HCT116 (cell line): ENCODE measurements around the gene MAP9. TPM values are rescaled to one million over a fixed set of nuclear protein-coding genes. Genes with fewer than 3 reads are reported as not detected.

Experiments used
- ATAC-seq: fragments of 200-7000 bp; cut with Tn5 transposase; 2 replicates; pipeline ENCODE4 v1.9.1; 2020; ENCODE audit warnings: mild to moderate bottlenecking, moderate library complexity
- BruUV-seq: library from RNA; stranded (reverse); fragments of 400-500 nt; replicated peaks from 2 replicates; lab custom pipeline; 2021; lab: Mats Ljungman, UMichigan
- CTCF ChIA-PET: fragments of 300-600 bp; sonication (Branson Sonifier 250); formaldehyde crosslinking; loops from one replicate; lab custom pipeline; 2021; ENCODE audit warnings: antibody characterized with exemption; lab: Charles Lee
- POLR2A ChIA-PET: fragments of 300-600, 350-600 bp; sonication (Branson Sonifier 250); formaldehyde crosslinking; loops from one replicate; lab custom pipeline; 2021; ENCODE audit warnings: antibody characterized with exemption; lab: Charles Lee
- RAD21 ChIA-PET, 2 experiments: fragments of 300-600 bp; sonication (Branson Sonifier 250); formaldehyde crosslinking; loops; one replicate each; lab custom pipeline; 2023; ENCODE audit warnings: low total read pairs in 2 of 2; ENCODE audit not compliant: uncharacterized antibody in 2 of 2, unreplicated experiment in 2 of 2, low non-redundant PET in 1 of 2; lab: Charles Lee
- DNase-seq: peaks from one replicate; pipeline ENCODE4 v3.0.0-alpha.2; 2010; ENCODE audit warnings: low read depth, low spot score
- H2AFZ ChIP-seq: fragments of 200-600 bp; shearing (Covaris generic), sonication (generic); 2 replicates; pipeline ENCODE4 v1.6.1; 2017; ENCODE audit warnings: low read depth, mixed run types, mixed read lengths, antibody characterized with exemption, low read length; ENCODE audit not compliant: poor library complexity, severe bottlenecking
- H3K27ac ChIP-seq: 2 replicates; pipeline ENCODE4 v1.5.1; 2012; ENCODE audit warnings: low read depth, low read length
- H3K27me3 ChIP-seq: fragments of 200-600 bp; sonication (generic); 2 replicates; pipeline ENCODE4 v1.6.1; 2016; ENCODE audit warnings: mixed run types, low read length, mixed read lengths; ENCODE audit not compliant: insufficient read depth
- H3K36me3 ChIP-seq, 2 experiments: fragments of 200-500 bp in 1 of 2; fragments of 200-600 bp in 1 of 2; sonication (Bioruptor generic) in 1 of 2; sonication (generic) in 1 of 2; 2 replicates each; pipeline versions ENCODE4 v1.5.1 to v1.6.1; 2014 to 2016; ENCODE audit warnings: low read length in 2 of 2, inconsistent platforms in 1 of 2, mixed read lengths in 1 of 2, mixed run types in 1 of 2; ENCODE audit not compliant: insufficient read depth in 2 of 2, control insufficient read depth in 1 of 2
- H3K4me1 ChIP-seq, 2 experiments: fragments of 200-600 bp in 1 of 2; sonication (generic) in 1 of 2; 2 replicates each; pipeline versions ENCODE4 v1.5.1 to v1.6.1; 2012 to 2017; ENCODE audit warnings: low read length in 2 of 2, inconsistent platforms in 1 of 2, mild to moderate bottlenecking in 1 of 2, mixed read lengths in 1 of 2, mixed run types in 1 of 2, moderate library complexity in 1 of 2; ENCODE audit not compliant: insufficient read depth in 2 of 2, control insufficient read depth in 1 of 2
- H3K4me2 ChIP-seq: fragments of 200-600 bp; sonication (generic); 2 replicates; pipeline ENCODE4 v1.6.1; 2017; ENCODE audit warnings: mixed run types, low read length, mixed read lengths
- H3K4me3 ChIP-seq, 2 experiments: fragments of 200-600 bp in 1 of 2; sonication (generic) in 1 of 2; replicated peaks in 1 of 2; 2 replicates each; pipeline ENCODE4 v1.5.1; 2011 to 2016; ENCODE audit warnings: low read length in 2 of 2, control low read depth in 1 of 2, low read depth in 1 of 2, mild to moderate bottlenecking in 1 of 2, mixed read lengths in 1 of 2, mixed run types in 1 of 2
- H3K79me2 ChIP-seq: fragments of 200-600 bp; sonication (generic); 2 replicates; pipeline ENCODE4 v1.6.1; 2017; ENCODE audit warnings: mild to moderate bottlenecking, mixed run types, low read length, moderate library complexity, mixed read lengths; ENCODE audit not compliant: insufficient read depth
- H3K9ac ChIP-seq: fragments of 200-600 bp; sonication (generic); 2 replicates; pipeline ENCODE4 v1.6.1; 2016; ENCODE audit warnings: low read length, mixed read lengths
- H3K9me2 ChIP-seq: fragments of 200-600 bp; sonication (generic), shearing (Covaris generic); 2 replicates; pipeline ENCODE4 v1.6.1; 2017; ENCODE audit warnings: mixed run types, mild to moderate bottlenecking, moderate library complexity; ENCODE audit not compliant: insufficient read depth
- H3K9me3 ChIP-seq, 2 experiments: fragments of 200-500 bp in 1 of 2; fragments of 200-600 bp in 1 of 2; sonication (Bioruptor generic) in 1 of 2; sonication (generic) in 1 of 2; 2 replicates each; pipeline ENCODE4 v1.6.1; 2014 to 2017; ENCODE audit warnings: low read length in 2 of 2, mixed read lengths in 2 of 2, inconsistent platforms in 1 of 2, low read depth in 1 of 2, mild to moderate bottlenecking in 1 of 2, mixed run types in 1 of 2, moderate library complexity in 1 of 2; ENCODE audit not compliant: control insufficient read depth in 1 of 2, insufficient read depth in 1 of 2
- H4K20me1 ChIP-seq: fragments of 200-600 bp; sonication (generic), shearing (Covaris generic); 2 replicates; pipeline ENCODE4 v1.6.1; 2017; ENCODE audit warnings: mixed run types, mild to moderate bottlenecking, moderate library complexity; ENCODE audit not compliant: insufficient read depth
- CBX3 ChIP-seq: IDR thresholded peaks from 2 replicates; pipeline ENCODE4 v1.6.1; 2012; ENCODE audit warnings: low read depth
- EGR1 ChIP-seq: IDR thresholded peaks from 2 replicates; pipeline ENCODE4 v1.6.1; 2012; ENCODE audit warnings: low read depth
- ELF1 ChIP-seq: IDR thresholded peaks from 2 replicates; pipeline ENCODE4 v1.6.1; 2012; ENCODE audit warnings: low read depth, borderline replicate concordance
- FOSL1 ChIP-seq: IDR thresholded peaks from 2 replicates; pipeline ENCODE4 v1.6.1; 2012; ENCODE audit warnings: low read depth
- JUND ChIP-seq: IDR thresholded peaks from 2 replicates; pipeline ENCODE4 v1.6.1; 2012
- POLR2A ChIP-seq: IDR thresholded peaks from 2 replicates; pipeline ENCODE4 v1.7.0; 2011; ENCODE audit warnings: borderline replicate concordance; ENCODE audit not compliant: insufficient read depth, insufficient read length; ENCODE audit errors: extremely low read depth
- POLR2AphosphoS5 ChIP-seq: IDR thresholded peaks from 2 replicates; pipeline ENCODE4 v1.6.1; 2011; ENCODE audit warnings: mild to moderate bottlenecking, low read depth, low read length, moderate library complexity
- SIN3A ChIP-seq: IDR thresholded peaks from 2 replicates; pipeline ENCODE4 v1.6.1; 2012; ENCODE audit warnings: low read depth
- SRF ChIP-seq: IDR thresholded peaks from 2 replicates; pipeline ENCODE4 v1.6.1; 2012; ENCODE audit warnings: low read depth
- TCF7L2 ChIP-seq: IDR thresholded peaks from 2 replicates; pipeline ENCODE4 v1.7.0; 2011; ENCODE audit warnings: borderline replicate concordance, inconsistent platforms; ENCODE audit not compliant: insufficient read depth, insufficient read length; ENCODE audit errors: extremely low read depth
- ZFX ChIP-seq: fragments of 450-650 bp; IDR thresholded peaks from 2 replicates; pipeline ENCODE4 v1.6.1; 2017
- intact Hi-C: fragments of 100-400 bp; cut with micrococcal nuclease; formaldehyde crosslinking; loops from 2 replicates; pipeline ENCODE4 v1.10.0; 2022
- total RNA-seq: library from RNA; stranded (reverse); gene quantifications from one replicate; pipeline ENCODE4 v1.2.1, GENCODE V29; 2021; ENCODE audit not compliant: unreplicated experiment
- TF ChIP-seq, protein P1 (sequence below): IDR thresholded peaks from 2 replicates; pipeline ENCODE4 v1.6.1; 2012
- TF ChIP-seq, protein P2 (sequence below): IDR thresholded peaks from 2 replicates; pipeline ENCODE4 v1.6.1; 2012; ENCODE audit warnings: low read depth
- TF ChIP-seq, protein P3 (sequence below): IDR thresholded peaks from 2 replicates; pipeline ENCODE4 v1.6.1; 2011; ENCODE audit warnings: mild to moderate bottlenecking, low read length, moderate library complexity; ENCODE audit not compliant: insufficient replicate concordance; ENCODE audit errors: extremely low read depth
- TF ChIP-seq, protein P4 (sequence below), 3 experiments: fragments of 200-600 bp in 1 of 3; sonication (generic) in 1 of 3; IDR thresholded peaks in 2 of 3; conservative IDR thresholded peaks in 1 of 3; 2 replicates each; pipeline ENCODE4 v1.5.1; 2012 to 2017; ENCODE audit warnings: low read depth in 2 of 3, low read length in 2 of 3, antibody characterized with exemption in 1 of 3, borderline replicate concordance in 1 of 3, control low read depth in 1 of 3, mild to moderate bottlenecking in 1 of 3, mixed read lengths in 1 of 3, mixed run types in 1 of 3, moderate library complexity in 1 of 3; ENCODE audit not compliant: insufficient read depth in 1 of 3

Gene MAP9
- total RNA-seq, 1 experiment from 2014 or later: 0.32 TPM

DNA sequence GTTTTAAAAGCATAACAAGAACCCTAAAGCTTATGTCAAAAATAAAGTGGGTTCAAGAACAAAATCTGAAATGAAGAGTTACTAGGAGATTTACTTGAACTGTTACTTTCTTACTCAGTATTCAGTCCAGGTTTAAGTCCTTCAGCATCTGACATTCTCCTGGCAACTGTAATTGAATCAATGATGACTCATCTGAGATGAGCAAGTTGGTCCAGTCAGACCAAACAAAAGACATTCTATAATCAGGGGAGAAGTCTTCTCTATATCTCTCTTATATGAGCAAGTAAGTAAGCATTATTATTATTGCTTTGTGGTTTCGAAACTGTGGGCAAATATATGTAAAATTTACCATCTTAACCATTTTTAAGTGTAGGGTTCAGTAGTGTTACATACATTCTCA is 34.6 kb downstream of the MAP9 start (continued):
- TF ChIP-seq, protein P1, sequence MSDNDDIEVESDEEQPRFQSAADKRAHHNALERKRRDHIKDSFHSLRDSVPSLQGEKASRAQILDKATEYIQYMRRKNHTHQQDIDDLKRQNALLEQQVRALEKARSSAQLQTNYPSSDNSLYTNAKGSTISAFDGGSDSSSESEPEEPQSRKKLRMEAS: no peak
- peak; percentile 42; the same call in 1 of the 2 replicates for TF ChIP-seq JUND

DNA sequence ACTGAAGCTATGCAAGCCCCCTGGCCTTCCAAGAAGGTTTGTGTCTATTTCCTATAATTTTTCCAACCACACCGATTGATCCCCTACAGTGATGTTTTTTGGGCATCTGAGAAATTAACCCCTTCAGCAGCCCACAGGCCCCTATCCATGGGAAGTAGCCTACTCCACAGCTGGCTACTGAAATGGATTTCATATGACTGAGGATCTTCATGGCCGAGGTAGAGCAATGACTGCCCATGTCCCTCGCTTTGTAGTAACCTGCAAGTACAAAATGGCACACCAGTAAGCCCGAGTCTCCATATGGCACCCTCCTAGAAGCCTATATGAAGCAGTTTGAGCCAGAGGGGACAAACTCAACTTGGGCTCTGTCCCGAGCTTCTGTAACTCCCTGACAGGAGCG is 36.8 kb downstream of the MAP9 start:
- no peak overlapping the region for H3K27ac ChIP-seq
- POLR2A ChIA-PET: no interaction called here
- CTCF ChIA-PET: no interaction called here
- H4K20me1 ChIP-seq: no peaks in the 10 kb centered on the region
- H3K9me2 ChIP-seq: no peaks in the 10 kb centered on the region
- no peak overlapping the region for H3K9ac ChIP-seq
- no TSS peak for BruUV-seq
- no peak for DNase-seq
- no peak overlapping the region for H2AFZ ChIP-seq
- ATAC-seq: no peak
- H3K27me3 ChIP-seq: no peaks in the 10 kb centered on the region
- H3K4me3 ChIP-seq: no peak overlapping the region
- no peaks in the 10 kb centered on the region for H3K9me3 ChIP-seq
- H3K4me1 ChIP-seq: peaks cover 0 to 8% of the 10 kb centered on the region in 2 experiments; a peak in 1 of 4 replicates
- H3K36me3 ChIP-seq: no peaks in the 10 kb centered on the region
- intact Hi-C loops: no loop called here
- RAD21 ChIA-PET: interaction anchor here in 1 of 2 experiments (0.6 kb wide), 1 partner anchor 63 kb away, joined by 3 read pairs; no protein-coding TSS in a partner anchor
- no peak overlapping the region for H3K4me2 ChIP-seq
- no peaks in the 10 kb centered on the region for H3K79me2 ChIP-seq
- TF ChIP-seq TCF7L2 (no peak), POLR2A (no peak), FOSL1 (no peak), JUND (no peak), SIN3A (no peak), ZFX (no peak), SRF (no peak), POLR2AphosphoS5 (no peak), EGR1 (no peak), CBX3 (no peak), ELF1 (no peak)
- TF ChIP-seq, protein P2, sequence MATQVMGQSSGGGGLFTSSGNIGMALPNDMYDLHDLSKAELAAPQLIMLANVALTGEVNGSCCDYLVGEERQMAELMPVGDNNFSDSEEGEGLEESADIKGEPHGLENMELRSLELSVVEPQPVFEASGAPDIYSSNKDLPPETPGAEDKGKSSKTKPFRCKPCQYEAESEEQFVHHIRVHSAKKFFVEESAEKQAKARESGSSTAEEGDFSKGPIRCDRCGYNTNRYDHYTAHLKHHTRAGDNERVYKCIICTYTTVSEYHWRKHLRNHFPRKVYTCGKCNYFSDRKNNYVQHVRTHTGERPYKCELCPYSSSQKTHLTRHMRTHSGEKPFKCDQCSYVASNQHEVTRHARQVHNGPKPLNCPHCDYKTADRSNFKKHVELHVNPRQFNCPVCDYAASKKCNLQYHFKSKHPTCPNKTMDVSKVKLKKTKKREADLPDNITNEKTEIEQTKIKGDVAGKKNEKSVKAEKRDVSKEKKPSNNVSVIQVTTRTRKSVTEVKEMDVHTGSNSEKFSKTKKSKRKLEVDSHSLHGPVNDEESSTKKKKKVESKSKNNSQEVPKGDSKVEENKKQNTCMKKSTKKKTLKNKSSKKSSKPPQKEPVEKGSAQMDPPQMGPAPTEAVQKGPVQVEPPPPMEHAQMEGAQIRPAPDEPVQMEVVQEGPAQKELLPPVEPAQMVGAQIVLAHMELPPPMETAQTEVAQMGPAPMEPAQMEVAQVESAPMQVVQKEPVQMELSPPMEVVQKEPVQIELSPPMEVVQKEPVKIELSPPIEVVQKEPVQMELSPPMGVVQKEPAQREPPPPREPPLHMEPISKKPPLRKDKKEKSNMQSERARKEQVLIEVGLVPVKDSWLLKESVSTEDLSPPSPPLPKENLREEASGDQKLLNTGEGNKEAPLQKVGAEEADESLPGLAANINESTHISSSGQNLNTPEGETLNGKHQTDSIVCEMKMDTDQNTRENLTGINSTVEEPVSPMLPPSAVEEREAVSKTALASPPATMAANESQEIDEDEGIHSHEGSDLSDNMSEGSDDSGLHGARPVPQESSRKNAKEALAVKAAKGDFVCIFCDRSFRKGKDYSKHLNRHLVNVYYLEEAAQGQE: no peak
- TF ChIP-seq, protein P3, sequence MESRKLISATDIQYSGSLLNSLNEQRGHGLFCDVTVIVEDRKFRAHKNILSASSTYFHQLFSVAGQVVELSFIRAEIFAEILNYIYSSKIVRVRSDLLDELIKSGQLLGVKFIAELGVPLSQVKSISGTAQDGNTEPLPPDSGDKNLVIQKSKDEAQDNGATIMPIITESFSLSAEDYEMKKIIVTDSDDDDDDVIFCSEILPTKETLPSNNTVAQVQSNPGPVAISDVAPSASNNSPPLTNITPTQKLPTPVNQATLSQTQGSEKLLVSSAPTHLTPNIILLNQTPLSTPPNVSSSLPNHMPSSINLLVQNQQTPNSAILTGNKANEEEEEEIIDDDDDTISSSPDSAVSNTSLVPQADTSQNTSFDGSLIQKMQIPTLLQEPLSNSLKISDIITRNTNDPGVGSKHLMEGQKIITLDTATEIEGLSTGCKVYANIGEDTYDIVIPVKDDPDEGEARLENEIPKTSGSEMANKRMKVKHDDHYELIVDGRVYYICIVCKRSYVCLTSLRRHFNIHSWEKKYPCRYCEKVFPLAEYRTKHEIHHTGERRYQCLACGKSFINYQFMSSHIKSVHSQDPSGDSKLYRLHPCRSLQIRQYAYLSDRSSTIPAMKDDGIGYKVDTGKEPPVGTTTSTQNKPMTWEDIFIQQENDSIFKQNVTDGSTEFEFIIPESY: no peak
- TF ChIP-seq, protein P4, sequence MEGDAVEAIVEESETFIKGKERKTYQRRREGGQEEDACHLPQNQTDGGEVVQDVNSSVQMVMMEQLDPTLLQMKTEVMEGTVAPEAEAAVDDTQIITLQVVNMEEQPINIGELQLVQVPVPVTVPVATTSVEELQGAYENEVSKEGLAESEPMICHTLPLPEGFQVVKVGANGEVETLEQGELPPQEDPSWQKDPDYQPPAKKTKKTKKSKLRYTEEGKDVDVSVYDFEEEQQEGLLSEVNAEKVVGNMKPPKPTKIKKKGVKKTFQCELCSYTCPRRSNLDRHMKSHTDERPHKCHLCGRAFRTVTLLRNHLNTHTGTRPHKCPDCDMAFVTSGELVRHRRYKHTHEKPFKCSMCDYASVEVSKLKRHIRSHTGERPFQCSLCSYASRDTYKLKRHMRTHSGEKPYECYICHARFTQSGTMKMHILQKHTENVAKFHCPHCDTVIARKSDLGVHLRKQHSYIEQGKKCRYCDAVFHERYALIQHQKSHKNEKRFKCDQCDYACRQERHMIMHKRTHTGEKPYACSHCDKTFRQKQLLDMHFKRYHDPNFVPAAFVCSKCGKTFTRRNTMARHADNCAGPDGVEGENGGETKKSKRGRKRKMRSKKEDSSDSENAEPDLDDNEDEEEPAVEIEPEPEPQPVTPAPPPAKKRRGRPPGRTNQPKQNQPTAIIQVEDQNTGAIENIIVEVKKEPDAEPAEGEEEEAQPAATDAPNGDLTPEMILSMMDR (IDR thresholded peaks at IDR 0.05 in 2 of 3, conservative IDR thresholded peaks at IDR 0.05 in 1 of 3; ENCODE audit: borderline replicate concordance in 1 of 3, insufficient read depth in 1 of 3, low read depth in 2 of 3, low read length in 2 of 3): no peak
